Thyroid gland (tissue), 4 donors: ENCODE measurements around the gene GMPR.

ENCODE experiments used
- POLR2A ChIP-seq, 2 donors: fragments of 450-650 bp; IDR thresholded peaks; one replicate each; pipeline ENCODE4 v1.6.1; 2017; ENCODE audit warnings: antibody characterized with exemption in 2 of 2, mild to moderate bottlenecking in 2 of 2, moderate library complexity in 1 of 2
- TF ChIP-seq, protein P1 (sequence below), 6 experiments: fragments of 200-600 bp in 3 of 6; fragments of 450-650 bp in 3 of 6; sonication (generic) in 3 of 6; IDR thresholded peaks; one replicate each; pipeline ENCODE4 v1.5.1; 2016 to 2019; ENCODE audit warnings: antibody characterized with exemption in 6 of 6, mild to moderate bottlenecking in 2 of 6, inconsistent platforms in 1 of 6, moderate library complexity in 1 of 6

DNA sequence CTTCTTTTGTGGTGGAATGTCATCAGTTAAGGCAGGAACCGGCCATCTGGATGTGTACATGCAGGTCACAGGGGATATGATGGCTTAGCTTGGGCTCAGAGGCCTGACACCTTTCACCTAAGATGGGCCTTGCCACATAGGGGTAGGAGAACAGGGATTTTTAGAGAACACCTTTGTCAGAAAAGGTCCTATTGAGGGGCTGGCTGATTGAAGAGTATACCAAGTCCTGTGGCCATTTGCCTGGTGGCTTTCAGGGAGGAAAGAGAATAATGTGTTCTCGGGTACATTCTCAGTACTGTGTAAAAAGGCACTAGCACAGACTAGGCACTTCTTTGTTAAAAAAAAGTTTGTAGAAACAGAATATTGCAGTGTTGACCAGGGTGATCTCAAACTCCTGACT is 26.4 kb downstream of the GMPR start:
- TF ChIP-seq POLR2A (IDR thresholded peaks at IDR 0.05), result no peak
- TF ChIP-seq, protein P1, sequence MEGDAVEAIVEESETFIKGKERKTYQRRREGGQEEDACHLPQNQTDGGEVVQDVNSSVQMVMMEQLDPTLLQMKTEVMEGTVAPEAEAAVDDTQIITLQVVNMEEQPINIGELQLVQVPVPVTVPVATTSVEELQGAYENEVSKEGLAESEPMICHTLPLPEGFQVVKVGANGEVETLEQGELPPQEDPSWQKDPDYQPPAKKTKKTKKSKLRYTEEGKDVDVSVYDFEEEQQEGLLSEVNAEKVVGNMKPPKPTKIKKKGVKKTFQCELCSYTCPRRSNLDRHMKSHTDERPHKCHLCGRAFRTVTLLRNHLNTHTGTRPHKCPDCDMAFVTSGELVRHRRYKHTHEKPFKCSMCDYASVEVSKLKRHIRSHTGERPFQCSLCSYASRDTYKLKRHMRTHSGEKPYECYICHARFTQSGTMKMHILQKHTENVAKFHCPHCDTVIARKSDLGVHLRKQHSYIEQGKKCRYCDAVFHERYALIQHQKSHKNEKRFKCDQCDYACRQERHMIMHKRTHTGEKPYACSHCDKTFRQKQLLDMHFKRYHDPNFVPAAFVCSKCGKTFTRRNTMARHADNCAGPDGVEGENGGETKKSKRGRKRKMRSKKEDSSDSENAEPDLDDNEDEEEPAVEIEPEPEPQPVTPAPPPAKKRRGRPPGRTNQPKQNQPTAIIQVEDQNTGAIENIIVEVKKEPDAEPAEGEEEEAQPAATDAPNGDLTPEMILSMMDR (IDR thresholded peaks at IDR 0.05), result no peak
